ENCODE data around the gene MYO1G.

The MYO1G gene

DNA sequence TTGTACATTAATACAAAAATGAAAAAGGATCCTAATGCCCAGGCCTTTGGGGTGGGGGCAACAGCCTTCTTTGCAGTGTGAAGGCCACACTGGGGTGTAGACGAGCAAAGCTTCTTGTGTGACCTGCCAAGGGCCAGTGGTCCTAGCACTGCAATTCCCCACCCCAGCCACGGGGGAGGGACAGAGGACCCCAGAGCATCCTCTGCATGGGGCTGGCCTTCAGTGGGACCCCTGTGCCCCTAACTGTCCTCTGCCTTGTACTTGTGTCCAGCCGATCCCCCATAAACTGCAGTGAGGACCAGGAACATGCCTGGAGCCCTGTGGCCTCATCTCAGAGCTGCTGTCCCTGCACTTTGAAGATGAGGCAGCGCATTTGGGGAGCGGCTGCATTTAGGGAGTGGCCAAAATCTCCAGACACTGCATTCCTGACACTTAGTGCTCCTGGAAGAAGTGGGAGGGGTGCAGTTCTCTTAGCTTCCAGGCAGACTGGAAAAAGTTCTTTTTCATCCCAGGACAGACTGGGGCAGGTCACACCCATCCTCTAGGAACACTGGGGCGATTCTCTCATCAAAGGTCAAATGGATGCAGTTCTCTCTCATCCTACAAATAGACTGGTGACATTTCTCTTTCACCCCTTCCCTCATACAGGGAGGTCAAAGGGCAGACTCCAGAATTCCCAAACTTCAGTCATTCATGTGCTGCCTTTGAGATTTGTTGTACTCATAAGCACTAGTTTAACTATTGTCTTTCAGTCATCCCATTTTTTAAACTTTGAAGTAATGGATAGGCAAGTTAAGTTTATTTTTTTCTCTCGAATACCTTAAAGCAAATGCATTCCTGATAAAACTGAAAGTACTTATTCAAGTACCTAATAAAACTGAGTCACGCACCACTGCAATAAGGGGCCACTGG is 922 bp upstream of the MYO1G start:
- no peak for TF ChIP-seq CREB1 (IDR thresholded peaks at IDR 0.05; ENCODE audit: low read depth)
- TF ChIP-seq, protein P1, sequence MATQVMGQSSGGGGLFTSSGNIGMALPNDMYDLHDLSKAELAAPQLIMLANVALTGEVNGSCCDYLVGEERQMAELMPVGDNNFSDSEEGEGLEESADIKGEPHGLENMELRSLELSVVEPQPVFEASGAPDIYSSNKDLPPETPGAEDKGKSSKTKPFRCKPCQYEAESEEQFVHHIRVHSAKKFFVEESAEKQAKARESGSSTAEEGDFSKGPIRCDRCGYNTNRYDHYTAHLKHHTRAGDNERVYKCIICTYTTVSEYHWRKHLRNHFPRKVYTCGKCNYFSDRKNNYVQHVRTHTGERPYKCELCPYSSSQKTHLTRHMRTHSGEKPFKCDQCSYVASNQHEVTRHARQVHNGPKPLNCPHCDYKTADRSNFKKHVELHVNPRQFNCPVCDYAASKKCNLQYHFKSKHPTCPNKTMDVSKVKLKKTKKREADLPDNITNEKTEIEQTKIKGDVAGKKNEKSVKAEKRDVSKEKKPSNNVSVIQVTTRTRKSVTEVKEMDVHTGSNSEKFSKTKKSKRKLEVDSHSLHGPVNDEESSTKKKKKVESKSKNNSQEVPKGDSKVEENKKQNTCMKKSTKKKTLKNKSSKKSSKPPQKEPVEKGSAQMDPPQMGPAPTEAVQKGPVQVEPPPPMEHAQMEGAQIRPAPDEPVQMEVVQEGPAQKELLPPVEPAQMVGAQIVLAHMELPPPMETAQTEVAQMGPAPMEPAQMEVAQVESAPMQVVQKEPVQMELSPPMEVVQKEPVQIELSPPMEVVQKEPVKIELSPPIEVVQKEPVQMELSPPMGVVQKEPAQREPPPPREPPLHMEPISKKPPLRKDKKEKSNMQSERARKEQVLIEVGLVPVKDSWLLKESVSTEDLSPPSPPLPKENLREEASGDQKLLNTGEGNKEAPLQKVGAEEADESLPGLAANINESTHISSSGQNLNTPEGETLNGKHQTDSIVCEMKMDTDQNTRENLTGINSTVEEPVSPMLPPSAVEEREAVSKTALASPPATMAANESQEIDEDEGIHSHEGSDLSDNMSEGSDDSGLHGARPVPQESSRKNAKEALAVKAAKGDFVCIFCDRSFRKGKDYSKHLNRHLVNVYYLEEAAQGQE (IDR thresholded peaks at IDR 0.05; ENCODE audit: low read depth): no peak
- TF ChIP-seq EP300 (IDR thresholded peaks at IDR 0.05; ENCODE audit: borderline replicate concordance): no peak
- no peak for TF ChIP-seq ZBTB7A (IDR thresholded peaks at IDR 0.05; ENCODE audit: low read depth)
- no peak for TF ChIP-seq TCF12 (IDR thresholded peaks at IDR 0.05; ENCODE audit: low read depth)
- TF ChIP-seq EGR1 (IDR thresholded peaks at IDR 0.05): no peak
- no peak for TF ChIP-seq NFIC (IDR thresholded peaks at IDR 0.05)
- TF ChIP-seq, protein P2, sequence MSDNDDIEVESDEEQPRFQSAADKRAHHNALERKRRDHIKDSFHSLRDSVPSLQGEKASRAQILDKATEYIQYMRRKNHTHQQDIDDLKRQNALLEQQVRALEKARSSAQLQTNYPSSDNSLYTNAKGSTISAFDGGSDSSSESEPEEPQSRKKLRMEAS (IDR thresholded peaks at IDR 0.05): no peak
- TF ChIP-seq TAF1 (IDR thresholded peaks at IDR 0.05; ENCODE audit: low read depth): no peak
- TF ChIP-seq USF1 (IDR thresholded peaks at IDR 0.05): no peak
- TF ChIP-seq TEAD4 (IDR thresholded peaks at IDR 0.05): no peak
- TF ChIP-seq YY1 (IDR thresholded peaks at IDR 0.05; ENCODE audit: low read depth): no peak
- TF ChIP-seq FOXM1 (IDR thresholded peaks at IDR 0.05; ENCODE audit: borderline replicate concordance, low read depth): no peak
- no peak for TF ChIP-seq RAD21 (IDR thresholded peaks at IDR 0.05; ENCODE audit: low read depth)
- no peak for TF ChIP-seq CEBPB (IDR thresholded peaks at IDR 0.05)

- peak; percentile 64 for TF ChIP-seq EP300 (IDR thresholded peaks at IDR 0.05; ENCODE audit: borderline replicate concordance)
- TF ChIP-seq TCF12 (IDR thresholded peaks at IDR 0.05; ENCODE audit: low read depth): peak; percentile 75
- TF ChIP-seq NFIC (IDR thresholded peaks at IDR 0.05): peak; percentile 90
- TF ChIP-seq YY1 (IDR thresholded peaks at IDR 0.05; ENCODE audit: low read depth): no peak
- TF ChIP-seq ZBTB7A (IDR thresholded peaks at IDR 0.05; ENCODE audit: low read depth): peak; percentile 52; the same call in 1 of the 2 replicates
- TF ChIP-seq, protein P2 (IDR thresholded peaks at IDR 0.05): 0 out of 2 replicates have a peak, but pooled peaks have one; percentile 24
Measured at GRCh38 chr7:44977959-44978335, 868 bp downstream of the MYO1G start.

GRCh38 chr7:44977304-44977958 is 1.4 kb downstream of the MYO1G start:
- TF ChIP-seq TAF1 (IDR thresholded peaks at IDR 0.05; ENCODE audit: low read depth) (no peak), TEAD4 (IDR thresholded peaks at IDR 0.05) (no peak), CREB1 (IDR thresholded peaks at IDR 0.05; ENCODE audit: low read depth) (no peak), YY1 (IDR thresholded peaks at IDR 0.05; ENCODE audit: low read depth) (no peak), TCF12 (IDR thresholded peaks at IDR 0.05; ENCODE audit: low read depth) (no peak), CEBPB (IDR thresholded peaks at IDR 0.05) (no peak), FOXM1 (IDR thresholded peaks at IDR 0.05; ENCODE audit: borderline replicate concordance, low read depth) (no peak), ZBTB7A (IDR thresholded peaks at IDR 0.05; ENCODE audit: low read depth) (no peak), NFIC (IDR thresholded peaks at IDR 0.05) (no peak), EGR1 (IDR thresholded peaks at IDR 0.05) (no peak)
- TF ChIP-seq, protein P2 (IDR thresholded peaks at IDR 0.05): no peak

DNA sequence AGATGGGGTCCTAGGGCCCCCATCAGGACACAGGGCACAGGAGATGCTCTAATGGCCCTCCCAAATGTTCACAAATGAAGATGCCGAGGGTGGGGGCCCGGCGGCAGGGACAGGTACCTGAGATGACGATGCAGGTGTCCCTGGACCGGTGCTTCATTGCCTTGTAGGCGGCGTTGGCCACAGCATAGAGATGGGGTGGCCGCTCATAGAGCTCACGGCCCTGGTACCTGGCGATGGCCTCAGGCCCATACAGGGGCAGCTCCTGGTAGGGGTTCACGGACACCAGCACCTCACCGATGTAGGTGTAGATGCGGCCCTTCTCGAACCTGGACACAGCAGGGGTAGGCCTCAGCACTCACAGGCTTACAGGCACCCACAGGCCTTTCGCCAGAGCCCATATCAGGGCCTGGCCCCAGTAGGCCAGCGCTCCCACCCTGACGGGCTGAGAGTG is 2.0 kb downstream of the MYO1G start:
- TF ChIP-seq EGR1 (IDR thresholded peaks at IDR 0.05) (no peak), TCF12 (IDR thresholded peaks at IDR 0.05; ENCODE audit: low read depth) (no peak), CEBPB (IDR thresholded peaks at IDR 0.05) (no peak)

GRCh38 chr7:44976040-44976745 is 2.6 kb downstream of the MYO1G start:
- TF ChIP-seq CEBPB (IDR thresholded peaks at IDR 0.05) (no peak), EP300 (IDR thresholded peaks at IDR 0.05; ENCODE audit: borderline replicate concordance) (no peak), CREB1 (IDR thresholded peaks at IDR 0.05; ENCODE audit: low read depth) (no peak), ZBTB7A (IDR thresholded peaks at IDR 0.05; ENCODE audit: low read depth) (no peak)

- no peak for TF ChIP-seq TEAD4 (IDR thresholded peaks at IDR 0.05)
- TF ChIP-seq, protein P1 (IDR thresholded peaks at IDR 0.05; ENCODE audit: low read depth): no peak
- TF ChIP-seq TAF1 (IDR thresholded peaks at IDR 0.05; ENCODE audit: low read depth): no peak
- TF ChIP-seq NFIC (IDR thresholded peaks at IDR 0.05): no peak
- TF ChIP-seq YY1 (IDR thresholded peaks at IDR 0.05; ENCODE audit: low read depth): no peak
- TF ChIP-seq USF1 (IDR thresholded peaks at IDR 0.05): no peak
- TF ChIP-seq FOXM1 (IDR thresholded peaks at IDR 0.05; ENCODE audit: borderline replicate concordance, low read depth): no peak
- TF ChIP-seq EGR1 (IDR thresholded peaks at IDR 0.05): no peak
- TF ChIP-seq CEBPB (IDR thresholded peaks at IDR 0.05): no peak
- TF ChIP-seq, protein P2 (IDR thresholded peaks at IDR 0.05): no peak
- no peak for TF ChIP-seq RAD21 (IDR thresholded peaks at IDR 0.05; ENCODE audit: low read depth)
- no peak for TF ChIP-seq ZBTB7A (IDR thresholded peaks at IDR 0.05; ENCODE audit: low read depth)
- no peak for TF ChIP-seq EP300 (IDR thresholded peaks at IDR 0.05; ENCODE audit: borderline replicate concordance)
- TF ChIP-seq TCF12 (IDR thresholded peaks at IDR 0.05; ENCODE audit: low read depth): no peak
- TF ChIP-seq CREB1 (IDR thresholded peaks at IDR 0.05; ENCODE audit: low read depth): no peak
Measured at GRCh38 chr7:44975331-44976039, 3.3 kb downstream of the MYO1G start.
